Astrocyte (in vitro differentiated cells and primary cell): ENCODE results near the gene LRMDA. TPM values are rescaled to one million over a fixed set of nuclear protein-coding genes. Genes with fewer than 3 reads are reported as not detected.

Experiments
- DNase-seq: peaks from one replicate; pipeline ENCODE4 v3.0.0-alpha.2; 2010; ENCODE audit warnings: low read depth
- FAIRE-seq: peaks from 2 replicates; lab custom pipeline; 2011; peaks lifted over from hg19 to GRCh38; lab: Jason Lieb, UNC
- H2AFZ ChIP-seq: 2 replicates; pipeline ENCODE4 v1.6.0; 2012; ENCODE audit warnings: low read depth, low read length, inconsistent platforms
- H3K27ac ChIP-seq: 2 replicates; pipeline ENCODE4 v1.5.1; 2011; ENCODE audit warnings: low read depth, low read length, inconsistent platforms
- H3K27me3 ChIP-seq: 2 replicates; pipeline ENCODE4 v1.6.0; 2011; ENCODE audit warnings: low read length, inconsistent platforms; ENCODE audit not compliant: insufficient read depth
- H3K36me3 ChIP-seq: 2 replicates; pipeline ENCODE4 v1.5.1; 2011; ENCODE audit warnings: low read length, inconsistent platforms; ENCODE audit not compliant: insufficient read depth
- H3K4me1 ChIP-seq: 2 replicates; pipeline ENCODE4 v1.5.1; 2011; ENCODE audit warnings: low read length, inconsistent platforms; ENCODE audit not compliant: insufficient read depth
- H3K4me2 ChIP-seq: 2 replicates; pipeline ENCODE4 v1.6.0; 2012; ENCODE audit warnings: low read length, inconsistent platforms
- H3K4me3 ChIP-seq: 2 replicates; pipeline ENCODE4 v1.5.1; 2011; ENCODE audit warnings: low read depth, mild to moderate bottlenecking, low read length, inconsistent platforms; ENCODE audit not compliant: insufficient read depth
- H3K79me2 ChIP-seq: 2 replicates; pipeline ENCODE4 v1.6.0; 2012; ENCODE audit warnings: mild to moderate bottlenecking, low read length, inconsistent platforms; ENCODE audit not compliant: insufficient read depth
- H3K9ac ChIP-seq: 2 replicates; pipeline ENCODE4 v1.6.0; 2012; ENCODE audit warnings: mild to moderate bottlenecking, low read length, inconsistent platforms
- H3K9me3 ChIP-seq: 2 replicates; pipeline ENCODE4 v1.5.1; 2012; ENCODE audit warnings: low read depth, mild to moderate bottlenecking, low read length, inconsistent platforms; ENCODE audit not compliant: insufficient read depth
- H4K20me1 ChIP-seq: 2 replicates; pipeline ENCODE4 v1.6.0; 2012; ENCODE audit warnings: low read length, inconsistent platforms; ENCODE audit not compliant: insufficient read depth
- H3K27ac Mint-ChIP-seq: one replicate; pipeline ENCODE4 v1.8.0; 2021; ENCODE audit warnings: mild to moderate bottlenecking, mixed read lengths; ENCODE audit not compliant: unreplicated experiment
- H3K27me3 Mint-ChIP-seq: one replicate; pipeline ENCODE4 v1.8.0; 2021; ENCODE audit warnings: low read depth, mixed read lengths; ENCODE audit not compliant: unreplicated experiment
- H3K36me3 Mint-ChIP-seq: one replicate; pipeline ENCODE4 v1.8.0; 2021; ENCODE audit warnings: low read depth, mixed read lengths; ENCODE audit not compliant: unreplicated experiment
- H3K4me1 Mint-ChIP-seq: one replicate; pipeline ENCODE4 v1.8.0; 2021; ENCODE audit warnings: low read depth, mixed read lengths; ENCODE audit not compliant: unreplicated experiment
- H3K4me3 Mint-ChIP-seq: one replicate; pipeline ENCODE4 v1.8.0; 2021; ENCODE audit warnings: mild to moderate bottlenecking, moderate library complexity, mixed read lengths; ENCODE audit not compliant: unreplicated experiment
- H3K9me3 Mint-ChIP-seq: one replicate; pipeline ENCODE4 v1.8.0; 2021; ENCODE audit warnings: mild to moderate bottlenecking, mixed read lengths; ENCODE audit not compliant: unreplicated experiment
- CTCF ChIP-seq: IDR thresholded peaks from 2 replicates; pipeline ENCODE4 v1.5.1; 2011; ENCODE audit warnings: low read depth, mild to moderate bottlenecking, inconsistent platforms, low read length, moderate library complexity; ENCODE audit not compliant: insufficient read depth
- EZH2 ChIP-seq: IDR thresholded peaks from 2 replicates; pipeline ENCODE4 v1.6.1; 2012; ENCODE audit warnings: mild to moderate bottlenecking, low read length, inconsistent platforms; ENCODE audit not compliant: insufficient read depth
- total RNA-seq: library from RNA; stranded (reverse); gene quantifications from 2 replicates; pipeline ENCODE4 v1.2.1, GENCODE V29; 2021

The LRMDA gene
- total RNA-seq, 1 donor from 2014 or later = 2.7 TPM

DNA sequence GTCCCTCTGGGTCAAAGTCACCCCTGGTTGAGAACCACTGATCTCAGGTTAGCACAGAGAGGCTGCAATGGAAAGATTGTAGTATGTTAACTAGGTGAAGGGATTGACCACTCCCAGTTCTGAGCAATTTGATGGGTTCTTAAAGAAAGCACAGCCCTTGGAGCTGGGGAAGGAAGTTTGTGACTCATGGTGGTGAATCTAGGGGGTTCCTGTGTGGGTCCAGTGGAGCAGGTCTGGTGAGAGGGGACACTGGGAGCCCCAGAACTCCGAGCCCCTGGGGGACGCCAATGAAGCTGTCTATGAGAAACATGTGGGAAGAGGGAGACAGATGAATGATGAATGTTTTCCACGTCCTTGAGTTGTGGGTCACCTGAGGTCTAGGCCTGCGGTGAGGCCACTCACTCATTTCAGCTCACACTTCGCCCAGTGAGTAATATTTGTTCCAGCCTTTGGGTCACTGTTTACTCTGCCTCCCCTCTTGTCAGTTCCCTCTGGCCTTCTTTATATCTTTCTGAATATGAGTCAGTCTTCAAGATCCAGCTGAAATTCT, 341.9 kb downstream of the LRMDA start:
- H3K9me3 Mint-ChIP-seq = no peaks in the 10 kb centered on the region
- H3K9me3 ChIP-seq = no peaks in the 10 kb centered on the region
- H3K27ac ChIP-seq = peak overlapping the region; percentile 58
- H3K4me1 ChIP-seq = peaks cover 11% of the 10 kb centered on the region
- TF ChIP-seq EZH2 = no peak
- no peak for TF ChIP-seq CTCF
- peak overlapping the region; percentile 28 for H3K27ac Mint-ChIP-seq
- H3K4me3 ChIP-seq = no peak overlapping the region
- H3K9ac ChIP-seq = no peak overlapping the region
- peaks cover 7% of the 10 kb centered on the region for H3K4me1 Mint-ChIP-seq
- no peak overlapping the region for H2AFZ ChIP-seq
- peak; percentile 83 for DNase-seq
- no peaks in the 10 kb centered on the region for H3K36me3 ChIP-seq
- no peaks in the 10 kb centered on the region for H4K20me1 ChIP-seq
- H3K4me2 ChIP-seq = peak overlapping the region; percentile 59
- H3K27me3 Mint-ChIP-seq = peaks cover 11% of the 10 kb centered on the region
- no peak overlapping the region for H3K4me3 Mint-ChIP-seq
- FAIRE-seq = no peak
- H3K79me2 ChIP-seq = no peaks in the 10 kb centered on the region
- H3K27me3 ChIP-seq = peaks cover 2% of the 10 kb centered on the region
- H3K36me3 Mint-ChIP-seq = peaks cover 2% of the 10 kb centered on the region

DNA sequence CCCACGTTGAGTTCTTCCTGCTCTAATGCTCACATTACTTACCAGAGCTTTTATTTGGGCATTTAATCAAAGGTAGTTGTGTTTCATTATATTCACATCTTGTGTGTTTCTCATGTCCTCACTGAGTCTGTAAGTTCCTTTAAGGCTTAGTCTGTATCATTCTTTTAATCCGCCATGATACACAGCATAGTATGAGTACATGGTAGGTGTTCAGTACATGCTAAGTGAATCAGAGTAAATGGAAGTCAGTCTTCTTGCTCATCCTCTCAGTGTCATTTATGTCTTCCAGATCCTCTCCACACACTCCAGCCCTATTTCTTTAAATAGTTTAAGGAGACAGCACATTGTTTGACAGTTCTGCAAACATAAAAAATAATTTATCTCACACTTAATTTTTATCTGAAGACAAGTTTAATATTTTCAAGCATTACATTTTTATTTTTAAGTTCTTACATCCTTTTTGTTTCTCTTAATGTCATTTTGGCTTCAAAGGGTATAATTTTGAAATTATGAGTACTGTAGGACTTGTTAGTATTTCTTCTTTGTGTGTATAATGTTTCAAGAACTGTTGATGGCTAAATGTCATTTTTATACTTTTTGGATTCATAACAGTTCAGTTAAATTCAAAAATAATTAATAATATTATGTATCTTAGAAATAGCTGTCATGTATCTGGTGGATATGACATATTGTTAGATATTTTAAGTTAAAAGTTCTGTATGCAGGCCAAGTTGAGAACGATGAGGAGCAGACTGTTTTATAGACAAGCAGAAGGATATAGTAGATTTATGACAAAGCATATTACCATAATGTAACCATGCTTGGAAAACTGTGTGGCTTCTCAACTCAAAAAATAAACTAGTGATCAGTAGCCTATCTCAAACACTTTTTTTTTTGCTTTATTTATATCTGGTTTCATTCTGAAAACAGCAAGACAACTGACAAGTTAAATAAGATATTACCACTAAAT, 342.7 kb downstream of the LRMDA start:
- Mint-ChIP-seq H3K4me3 (no peak overlapping the region), H3K9me3 (no peaks in the 10 kb centered on the region), H3K4me1 (peaks cover 7% of the 10 kb centered on the region), H3K36me3 (peaks cover 2% of the 10 kb centered on the region), H3K27ac (no peak overlapping the region), H3K27me3 (peaks cover 11% of the 10 kb centered on the region)
- H4K20me1 ChIP-seq = no peaks in the 10 kb centered on the region
- no peak overlapping the region for H3K9ac ChIP-seq
- H3K79me2 ChIP-seq = no peaks in the 10 kb centered on the region
- H3K4me3 ChIP-seq = no peak overlapping the region
- TF ChIP-seq EZH2 = no peak
- no peak for TF ChIP-seq CTCF
- H2AFZ ChIP-seq = no peak overlapping the region
- no peaks in the 10 kb centered on the region for H3K36me3 ChIP-seq
- peak overlapping the region; percentile 37 for H3K4me2 ChIP-seq
- DNase-seq = no peak
- no peak for FAIRE-seq
- peaks cover 11% of the 10 kb centered on the region for H3K4me1 ChIP-seq
- H3K27me3 ChIP-seq = peaks cover 3% of the 10 kb centered on the region
- peak overlapping the region; percentile 29 for H3K27ac ChIP-seq
- H3K9me3 ChIP-seq = no peaks in the 10 kb centered on the region
